UCSD-AML1 (cell line): ENCODE data around the gene DIP2B.
"Not testable (repeated sequence)": the region's sequence is repeated elsewhere in the genome, so short reads cannot be mapped to it uniquely, and the experiment has no call there.

ENCODE experiments used
- DNase-seq: peaks from one replicate; lab custom pipeline; 2025; ENCODE audit not compliant: unreplicated experiment; lab: John Stamatoyannopoulos, UW

The DIP2B gene

GRCh38 chr12:50520416-50521207, 15.8 kb downstream of the DIP2B start:
- DNase-seq: no peak

DNA sequence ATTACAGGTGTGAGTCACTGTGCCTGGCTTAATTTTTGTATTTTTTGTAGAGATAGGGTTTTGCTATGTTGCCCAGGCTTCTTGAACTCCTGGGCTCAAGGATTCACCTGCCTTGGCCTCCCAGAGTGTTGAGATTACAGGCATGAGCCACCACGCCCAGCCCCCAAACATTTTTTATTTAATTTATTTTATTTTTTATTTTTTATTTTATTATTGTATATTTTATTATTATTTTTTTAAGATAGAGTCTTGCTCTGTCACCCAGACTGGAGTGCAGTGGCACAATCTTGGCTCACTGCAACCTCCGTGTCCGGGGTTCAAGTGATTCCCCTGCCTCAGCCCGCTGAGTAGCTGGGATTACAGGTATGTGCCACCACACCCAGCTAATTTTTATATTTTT, 17.0 kb downstream of the DIP2B start:
- not testable (repeated sequence) for DNase-seq

- no peak for DNase-seq
Measured at GRCh38 chr12:50523772-50524171, 19.0 kb downstream of the DIP2B start.

DNA sequence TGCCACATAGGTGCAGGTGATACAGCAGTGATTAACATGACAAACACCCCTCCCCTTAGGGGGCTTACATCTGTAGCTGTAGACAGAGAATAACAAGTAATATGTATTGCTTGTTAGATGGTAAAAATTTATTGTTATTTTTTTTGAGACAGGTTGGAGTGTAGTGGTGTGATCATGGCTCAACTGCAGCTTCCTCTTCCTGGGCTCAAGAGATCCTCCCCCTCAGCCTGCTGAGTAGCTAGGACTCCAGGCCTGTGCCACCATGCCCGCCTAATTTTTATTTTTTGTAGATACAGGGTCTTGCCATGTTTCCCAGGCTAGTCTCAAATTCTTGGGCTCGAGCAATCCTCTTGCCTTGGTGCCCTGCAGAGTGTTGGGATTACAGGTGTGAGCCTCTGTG, 19.8 kb downstream of the DIP2B start:
- no peak for DNase-seq

DNA sequence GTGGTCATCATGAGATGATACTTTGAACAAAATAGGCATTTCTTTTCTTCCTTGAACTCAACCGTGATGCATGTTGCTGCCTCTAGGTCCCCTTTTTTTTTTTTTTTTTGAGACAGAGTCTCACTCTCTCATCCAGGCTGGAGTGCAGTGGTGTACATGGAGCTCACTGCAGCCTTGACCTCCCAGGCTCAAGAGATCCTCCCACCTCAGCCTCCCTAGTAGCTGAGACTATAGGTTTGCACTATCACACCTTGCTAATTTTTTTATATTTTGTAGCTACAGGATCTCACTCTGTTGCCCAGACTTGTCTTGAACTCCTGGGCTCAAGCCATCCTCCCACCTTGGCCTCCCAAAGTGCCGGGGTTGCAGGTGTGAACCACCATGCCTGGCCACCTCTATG, 20.6 kb downstream of the DIP2B start:
- no peak for DNase-seq

- DNase-seq: no peak
Measured at GRCh38 chr12:50527359-50527726, 22.6 kb downstream of the DIP2B start.

- DNase-seq: no peak
Measured at GRCh38 chr12:50528800-50529199, 24.0 kb downstream of the DIP2B start.

DNA sequence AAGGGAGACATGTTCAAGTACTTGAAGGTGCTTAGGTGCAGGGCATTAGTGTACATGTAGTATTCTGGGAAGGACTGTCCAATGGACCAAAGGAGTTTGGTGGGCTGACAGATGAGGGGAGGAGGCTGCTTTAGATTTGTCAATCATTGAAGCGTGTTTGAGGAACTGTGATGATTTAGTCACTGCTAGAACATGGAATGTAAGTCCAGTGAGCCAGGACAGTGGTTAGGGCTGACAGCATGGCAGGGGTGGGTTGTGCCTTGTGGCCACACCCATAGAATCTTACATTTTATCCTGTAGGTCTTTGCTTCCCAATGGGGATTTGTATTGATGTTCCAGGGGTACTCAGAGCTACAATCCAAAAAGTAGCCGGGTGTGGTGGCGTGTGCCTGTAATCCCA, 24.6 kb downstream of the DIP2B start:
- no peak for DNase-seq

DNA sequence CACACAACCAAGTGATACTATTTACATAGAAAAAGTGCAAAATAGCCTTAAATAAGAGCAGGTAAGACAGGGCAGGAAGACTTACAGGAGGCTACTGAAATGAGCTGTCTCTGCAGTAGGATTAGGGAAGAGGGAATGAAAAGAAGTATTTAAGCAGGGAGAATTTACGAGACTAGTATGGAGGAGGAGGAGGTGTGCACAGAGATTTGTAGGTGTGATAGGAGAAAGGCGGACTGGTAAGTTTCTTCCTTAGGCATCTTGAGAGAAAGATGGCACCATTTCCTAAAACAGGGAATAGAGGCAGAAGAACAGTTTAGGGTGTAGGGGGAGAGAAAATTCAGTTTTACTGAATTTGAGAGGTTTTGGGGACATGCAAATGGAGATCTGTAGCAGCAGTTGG, 25.7 kb downstream of the DIP2B start:
- no peak for DNase-seq

DNA sequence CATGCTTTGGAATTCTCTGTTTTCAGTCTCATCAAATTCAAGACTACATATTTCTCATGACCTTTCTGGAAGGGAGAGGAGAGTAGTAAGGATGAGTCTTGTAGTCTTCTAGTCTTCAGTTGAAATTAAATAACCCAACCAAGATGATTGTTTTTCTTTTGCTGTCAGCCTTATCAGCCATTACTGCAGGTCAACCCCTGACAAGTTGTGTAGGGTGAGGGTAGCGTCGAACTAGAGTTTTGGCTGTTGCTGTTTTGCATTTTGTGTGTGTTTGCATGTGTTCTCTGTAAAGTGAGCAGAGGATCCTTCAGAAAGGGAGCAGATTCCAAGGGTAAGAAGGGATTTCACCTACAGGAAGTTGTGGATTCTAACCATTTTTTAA, 28.4 kb downstream of the DIP2B start:
- no peak for DNase-seq

DNA sequence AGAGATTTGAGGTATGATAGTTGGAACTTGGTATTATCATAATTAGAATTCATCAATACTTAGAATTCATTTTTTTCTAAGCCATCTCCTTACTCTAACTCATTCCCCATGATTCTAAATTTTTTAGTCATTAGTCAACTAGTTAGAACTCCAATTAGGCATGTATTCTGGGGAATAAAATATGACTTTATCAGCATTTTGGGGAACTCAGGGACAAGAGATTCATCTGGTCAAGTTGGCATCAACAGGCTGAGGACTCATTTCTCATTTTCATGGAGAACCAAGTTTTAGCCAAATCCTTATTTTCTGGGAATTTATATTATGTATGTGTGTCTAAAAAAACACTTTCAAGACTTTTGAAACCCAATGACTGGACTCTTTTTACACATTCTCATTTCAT, 29.2 kb downstream of the DIP2B start:
- DNase-seq: no peak

DNA sequence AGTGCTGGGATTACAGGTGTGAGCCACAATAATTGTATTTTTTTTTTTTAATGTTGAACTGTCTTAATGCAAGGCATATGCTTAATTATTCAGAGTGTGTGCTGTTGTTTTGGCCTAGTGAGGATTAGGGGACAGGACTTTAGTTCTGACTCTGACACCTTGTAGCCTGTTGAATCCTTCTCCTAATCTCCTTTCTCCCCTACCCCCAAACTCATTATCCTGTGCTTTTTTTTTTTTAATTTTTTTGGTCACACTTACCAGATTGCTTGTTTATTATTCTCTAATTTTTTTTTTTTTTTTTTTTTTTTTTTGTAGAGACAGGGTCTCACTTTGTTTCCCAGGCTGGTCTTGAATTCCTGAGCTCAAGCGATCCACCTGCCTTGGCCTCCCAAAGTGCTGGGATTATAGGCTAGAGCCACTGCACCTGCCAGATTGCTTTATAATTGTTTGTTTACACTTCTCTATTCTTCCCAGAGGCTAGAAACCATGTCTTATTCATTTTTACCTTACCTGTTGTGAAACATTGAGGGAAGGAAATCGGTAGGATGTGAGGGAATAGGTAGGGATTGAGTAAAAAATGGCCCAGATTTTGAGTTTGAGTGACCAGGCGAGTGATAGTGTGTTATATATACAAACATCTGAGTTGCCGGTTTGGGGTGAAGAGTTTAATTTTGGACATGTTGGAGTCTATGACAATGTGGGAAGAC, 32.2 kb downstream of the DIP2B start:
- no peak for DNase-seq

DNA sequence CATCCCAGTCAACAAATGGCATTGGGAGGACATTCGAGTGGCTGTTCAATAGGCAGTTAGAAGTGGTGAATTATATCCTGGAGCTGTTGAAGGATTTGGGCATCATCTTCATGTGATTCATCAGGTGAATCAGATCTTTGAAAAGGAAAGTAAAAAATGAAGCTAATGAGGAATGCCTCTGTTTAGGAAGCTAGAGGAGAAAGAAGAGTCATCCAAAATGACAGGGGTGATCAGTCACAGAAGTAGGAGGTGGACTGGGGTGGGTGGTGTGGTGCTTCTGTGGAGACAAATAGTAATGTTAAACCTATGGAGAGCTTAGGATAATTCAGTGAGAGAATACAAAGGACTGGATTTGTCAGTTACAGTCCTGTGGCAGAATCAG, 32.7 kb downstream of the DIP2B start:
- no peak for DNase-seq

DNA sequence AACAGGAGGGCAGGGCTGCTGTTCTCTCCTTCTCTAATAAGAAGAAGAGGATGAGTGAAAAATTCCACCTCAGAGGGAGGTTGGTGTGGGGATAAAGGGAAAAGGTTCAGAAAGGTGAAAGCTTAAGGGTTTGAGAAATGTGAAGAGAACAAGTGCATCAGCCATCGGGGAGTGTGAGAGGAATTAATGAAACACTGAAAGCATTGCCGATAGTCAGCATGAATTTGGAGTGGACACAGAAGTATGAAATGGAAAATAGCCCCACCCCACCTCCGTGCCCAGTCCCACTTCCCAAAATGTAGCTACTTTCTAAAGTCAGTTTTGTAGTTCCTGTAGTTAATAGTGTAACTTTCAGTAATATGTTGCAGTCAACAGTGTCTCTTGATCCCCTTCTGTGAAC, 33.4 kb downstream of the DIP2B start:
- DNase-seq: no peak

DNA sequence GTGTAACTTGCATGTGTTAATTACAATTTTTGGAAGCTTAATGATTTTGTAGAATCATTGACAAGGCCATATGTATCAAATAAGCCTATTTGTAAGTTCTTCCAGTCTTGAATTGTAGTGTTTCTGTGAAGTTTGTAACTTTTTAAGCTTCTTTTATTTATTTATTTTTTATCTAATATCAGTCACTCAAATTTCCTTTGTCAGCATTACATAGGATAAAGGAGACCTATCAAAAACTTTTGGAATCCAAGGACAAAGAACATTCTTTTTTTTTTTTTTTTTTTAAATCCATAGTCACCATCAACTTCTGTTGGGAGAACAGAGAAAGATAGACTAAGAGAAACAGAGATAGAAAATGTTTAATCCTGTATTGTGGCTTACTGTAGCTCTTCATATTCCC, 36.4 kb downstream of the DIP2B start:
- DNase-seq: no peak

GRCh38 chr12:50542448-50542847, 37.7 kb downstream of the DIP2B start:
- DNase-seq: no peak

- not testable (repeated sequence) for DNase-seq
Measured at GRCh38 chr12:50543188-50543587, 38.4 kb downstream of the DIP2B start.

- no peak for DNase-seq
Measured at GRCh38 chr12:50545213-50545612, 40.4 kb downstream of the DIP2B start.

- DNase-seq: no peak
Measured at GRCh38 chr12:50545786-50546185, 41.0 kb downstream of the DIP2B start.

DNA sequence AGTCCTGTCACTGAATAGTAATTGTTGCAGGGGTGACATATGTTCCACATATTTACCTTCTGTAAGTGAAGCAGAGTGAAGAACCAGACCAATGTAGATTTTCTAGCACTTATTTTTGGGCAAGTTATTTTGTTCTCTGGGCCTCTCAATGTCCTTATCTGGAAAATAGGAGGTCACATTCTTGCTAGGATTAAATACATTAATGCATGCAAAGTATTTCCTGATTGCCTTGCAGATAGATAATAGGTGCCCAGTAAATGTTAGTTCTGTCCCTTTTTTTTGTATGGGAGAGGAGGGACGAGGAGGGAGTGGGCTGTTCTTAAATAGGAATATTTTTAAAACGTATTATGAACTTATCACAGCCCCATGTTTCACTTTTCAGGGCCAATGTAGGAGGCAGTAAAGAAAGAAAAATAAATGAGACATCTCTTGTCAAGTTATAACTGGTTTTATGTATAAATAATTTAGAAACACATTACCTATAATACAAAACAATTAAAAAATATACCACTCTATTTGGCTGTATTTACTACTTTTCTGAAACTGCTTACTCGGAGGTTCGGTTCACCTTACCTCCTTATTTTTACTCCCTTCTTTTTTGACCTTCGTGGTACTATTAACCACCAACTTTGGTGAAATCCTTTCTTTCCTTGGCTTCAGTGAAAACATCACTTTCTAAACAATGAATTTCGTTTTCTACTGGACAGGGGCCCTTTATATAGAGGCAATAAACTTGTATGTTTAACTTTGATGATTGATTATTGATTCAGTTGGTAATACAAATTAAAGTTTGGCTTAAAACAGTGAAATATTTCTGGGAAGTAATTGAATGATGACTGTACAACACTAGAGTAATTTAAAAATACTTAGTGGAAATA, 41.9 kb downstream of the DIP2B start:
- no peak for DNase-seq

GRCh38 chr12:50547742-50548141, 43.0 kb downstream of the DIP2B start:
- no peak for DNase-seq

- no peak for DNase-seq
Measured at GRCh38 chr12:50549885-50550284, 45.1 kb downstream of the DIP2B start.
